MM.1S (cell line): ENCODE measurements around the gene PRKD3.

Experiments
- DNase-seq: peaks from one replicate; pipeline ENCODE4 v3.0.0-alpha.2; 2015
- H2AFZ ChIP-seq: fragments of 300-600 bp; sonication (generic); 2 replicates; pipeline ENCODE4 v1.6.0; 2016; ENCODE audit warnings: antibody characterized with exemption, low read length
- H3F3A ChIP-seq: fragments of 300-600 bp; sonication (generic); 2 replicates; pipeline ENCODE4 v1.6.1; 2016; ENCODE audit warnings: mild to moderate bottlenecking, antibody characterized with exemption, low read length, moderate library complexity, mixed read lengths; ENCODE audit not compliant: insufficient read depth
- H3K27ac ChIP-seq: fragments of 300-600 bp; sonication (generic); 2 replicates; pipeline ENCODE4 v1.5.1; 2016; ENCODE audit warnings: mild to moderate bottlenecking, low read length
- H3K27me3 ChIP-seq: fragments of 300-600 bp; sonication (generic); replicated peaks from 2 replicates; pipeline ENCODE4 v1.6.0; 2016; ENCODE audit warnings: low read length; ENCODE audit not compliant: insufficient read depth
- H3K36me3 ChIP-seq: fragments of 300-600 bp; sonication (generic); replicated peaks from 2 replicates; pipeline ENCODE4 v1.6.1; 2016; ENCODE audit warnings: mild to moderate bottlenecking, low read length, mixed read lengths; ENCODE audit not compliant: insufficient read depth
- H3K4me1 ChIP-seq: fragments of 300-600 bp; sonication (generic); 2 replicates; pipeline ENCODE4 v1.6.1; 2016; ENCODE audit warnings: low read length, mixed read lengths
- H3K4me2 ChIP-seq: fragments of 300-600 bp; sonication (generic); 2 replicates; pipeline ENCODE4 v1.6.0; 2016; ENCODE audit warnings: low read depth, low read length
- H3K4me3 ChIP-seq: fragments of 300-600 bp; sonication (generic); 2 replicates; pipeline ENCODE4 v1.5.1; 2016; ENCODE audit warnings: low read length, mixed read lengths
- H3K79me2 ChIP-seq: fragments of 300-600 bp; sonication (generic); 2 replicates; pipeline ENCODE4 v1.6.1; 2016; ENCODE audit warnings: mixed run types, low read length, mixed read lengths
- H3K9ac ChIP-seq: fragments of 300-600 bp; sonication (generic); 2 replicates; pipeline ENCODE4 v1.6.1; 2016; ENCODE audit warnings: low read length, mixed read lengths
- H3K9me2 ChIP-seq: fragments of 300-600 bp; sonication (generic); replicated peaks from 2 replicates; pipeline ENCODE4 v1.6.1; 2016; ENCODE audit warnings: mild to moderate bottlenecking, low read length, mixed read lengths; ENCODE audit not compliant: insufficient read depth
- H3K9me3 ChIP-seq: fragments of 300-600 bp; sonication (generic); replicated peaks from 2 replicates; pipeline ENCODE4 v1.6.1; 2016; ENCODE audit warnings: mild to moderate bottlenecking, low read length, mixed read lengths; ENCODE audit not compliant: insufficient read depth
- H4K20me1 ChIP-seq: fragments of 300-600 bp; sonication (generic); 2 replicates; pipeline ENCODE4 v1.6.1; 2016; ENCODE audit warnings: mild to moderate bottlenecking, low read length, moderate library complexity, mixed read lengths; ENCODE audit not compliant: insufficient read depth
- EZH2 ChIP-seq: fragments of 300-600 bp; sonication (generic); optimal IDR thresholded peaks from 2 replicates; pipeline ENCODE3; 2017; ENCODE audit warnings: low read depth, mild to moderate bottlenecking, antibody characterized with exemption, low read length, mixed read lengths
- EZH2phosphoT487 ChIP-seq: fragments of 300-600 bp; sonication (generic); IDR thresholded peaks from 2 replicates; pipeline ENCODE4 v1.6.1; 2018; ENCODE audit warnings: antibody characterized with exemption, low read length
- TF ChIP-seq, protein P1 (sequence below): fragments of 300-600 bp; sonication (generic); IDR thresholded peaks from 2 replicates; pipeline ENCODE4 v1.5.1; 2016; ENCODE audit warnings: antibody characterized with exemption, low read length, mixed read lengths

PRKD3 gene

DNA sequence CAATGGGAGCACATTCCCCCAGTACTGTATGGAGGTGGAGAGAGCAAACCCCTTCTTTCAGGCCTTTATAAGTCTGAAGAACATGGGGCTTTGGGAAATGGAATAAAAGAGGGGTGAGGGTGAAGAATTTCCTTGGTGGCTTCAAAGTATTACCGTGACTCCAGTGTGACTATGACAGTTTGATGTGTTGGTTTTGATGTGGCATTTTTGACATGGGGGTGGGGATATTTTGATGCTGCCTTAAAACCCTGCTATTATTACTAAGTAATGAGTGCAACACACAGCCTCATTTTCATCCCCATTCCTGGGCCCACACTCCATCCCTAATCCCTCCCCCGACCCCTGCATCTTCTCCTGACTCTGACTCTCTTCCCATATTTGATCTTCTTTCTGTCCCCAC is 43.4 kb upstream of the PRKD3 start:
- H3K36me3 ChIP-seq: peaks cover 9% of the 10 kb centered on the region; the same call in 1 of the 2 replicates
- H3K4me3 ChIP-seq: no peak overlapping the region
- H3K9ac ChIP-seq: no peak overlapping the region
- H3K4me2 ChIP-seq: no peak overlapping the region
- DNase-seq: no peak
- TF ChIP-seq EZH2 (no peak), EZH2phosphoT487 (no peak)
- TF ChIP-seq, protein P1, sequence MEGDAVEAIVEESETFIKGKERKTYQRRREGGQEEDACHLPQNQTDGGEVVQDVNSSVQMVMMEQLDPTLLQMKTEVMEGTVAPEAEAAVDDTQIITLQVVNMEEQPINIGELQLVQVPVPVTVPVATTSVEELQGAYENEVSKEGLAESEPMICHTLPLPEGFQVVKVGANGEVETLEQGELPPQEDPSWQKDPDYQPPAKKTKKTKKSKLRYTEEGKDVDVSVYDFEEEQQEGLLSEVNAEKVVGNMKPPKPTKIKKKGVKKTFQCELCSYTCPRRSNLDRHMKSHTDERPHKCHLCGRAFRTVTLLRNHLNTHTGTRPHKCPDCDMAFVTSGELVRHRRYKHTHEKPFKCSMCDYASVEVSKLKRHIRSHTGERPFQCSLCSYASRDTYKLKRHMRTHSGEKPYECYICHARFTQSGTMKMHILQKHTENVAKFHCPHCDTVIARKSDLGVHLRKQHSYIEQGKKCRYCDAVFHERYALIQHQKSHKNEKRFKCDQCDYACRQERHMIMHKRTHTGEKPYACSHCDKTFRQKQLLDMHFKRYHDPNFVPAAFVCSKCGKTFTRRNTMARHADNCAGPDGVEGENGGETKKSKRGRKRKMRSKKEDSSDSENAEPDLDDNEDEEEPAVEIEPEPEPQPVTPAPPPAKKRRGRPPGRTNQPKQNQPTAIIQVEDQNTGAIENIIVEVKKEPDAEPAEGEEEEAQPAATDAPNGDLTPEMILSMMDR: no peak
- no peak overlapping the region for H2AFZ ChIP-seq
- no peaks in the 10 kb centered on the region for H4K20me1 ChIP-seq
- no peak overlapping the region for H3K27ac ChIP-seq
- H3K9me2 ChIP-seq: no peaks in the 10 kb centered on the region
- no peaks in the 10 kb centered on the region for H3K27me3 ChIP-seq
- H3K4me1 ChIP-seq: peaks cover 59% of the 10 kb centered on the region
- no peaks in the 10 kb centered on the region for H3K9me3 ChIP-seq
- peaks cover 93% of the 10 kb centered on the region for H3K79me2 ChIP-seq
- H3F3A ChIP-seq: peaks cover 19% of the 10 kb centered on the region

DNA sequence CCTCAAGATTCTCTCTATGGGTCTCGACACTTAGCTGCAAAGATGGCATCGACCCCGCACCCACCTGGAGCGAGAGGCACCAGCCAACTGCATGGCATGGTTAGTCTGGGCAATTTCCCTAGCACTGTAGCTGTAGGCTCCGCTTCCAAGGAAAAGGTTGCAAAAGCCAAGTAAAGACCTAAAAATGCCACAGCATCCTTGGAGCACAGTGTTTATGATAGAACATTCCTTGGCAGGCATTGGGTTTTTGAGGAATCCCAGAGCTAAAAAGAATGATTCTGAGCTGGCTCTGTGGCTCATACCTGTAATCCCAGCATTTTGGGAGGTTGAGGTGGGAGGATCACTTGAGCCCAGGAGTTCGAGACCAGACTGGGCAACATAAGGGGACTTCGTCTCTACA is 42.7 kb upstream of the PRKD3 start:
- H3K79me2 ChIP-seq: peaks cover 93% of the 10 kb centered on the region
- H3K4me3 ChIP-seq: no peak overlapping the region
- TF ChIP-seq, protein P1: no peak
- TF ChIP-seq EZH2phosphoT487: no peak
- no peak for TF ChIP-seq EZH2
- H3K4me2 ChIP-seq: no peak overlapping the region
- H3K9ac ChIP-seq: no peak overlapping the region
- no peak overlapping the region for H2AFZ ChIP-seq
- no peaks in the 10 kb centered on the region for H3K9me3 ChIP-seq
- no peak overlapping the region for H3K27ac ChIP-seq
- peaks cover 9% of the 10 kb centered on the region; the same call in 1 of the 2 replicates for H3K36me3 ChIP-seq
- H3F3A ChIP-seq: peaks cover 19% of the 10 kb centered on the region
- no peaks in the 10 kb centered on the region for H4K20me1 ChIP-seq
- H3K4me1 ChIP-seq: peaks cover 52% of the 10 kb centered on the region
- no peaks in the 10 kb centered on the region for H3K9me2 ChIP-seq
- no peaks in the 10 kb centered on the region for H3K27me3 ChIP-seq
- DNase-seq: no peak

DNA sequence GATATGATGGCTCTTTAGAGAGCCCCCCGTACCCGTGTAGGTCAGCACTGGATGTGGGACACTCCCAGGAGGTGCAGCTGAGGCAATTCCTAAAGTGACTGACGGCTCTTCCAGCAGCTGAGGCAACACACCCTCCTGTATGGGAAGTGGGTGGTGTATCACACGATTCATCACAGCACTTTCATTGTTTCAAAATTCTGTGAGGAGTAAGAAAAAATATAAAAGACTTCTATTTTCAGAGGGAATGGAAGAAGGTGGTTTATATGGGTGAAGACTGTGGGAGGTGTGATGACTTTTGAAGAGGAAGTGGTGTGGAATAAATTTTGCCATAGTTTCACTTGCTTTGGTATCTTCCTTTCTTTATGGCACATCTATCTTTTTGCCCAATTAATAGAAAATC is 42.1 kb upstream of the PRKD3 start:
- Histone ChIP-seq H2AFZ (no peak overlapping the region), H3K4me1 (peaks cover 48% of the 10 kb centered on the region), H3K9me2 (no peaks in the 10 kb centered on the region), H3K27me3 (no peaks in the 10 kb centered on the region), H3K9ac (no peak overlapping the region), H3K27ac (no peak overlapping the region), H4K20me1 (no peaks in the 10 kb centered on the region), H3F3A (peaks cover 14% of the 10 kb centered on the region), H3K4me3 (no peak overlapping the region), H3K4me2 (peak overlapping the region; percentile 27; the same call in 1 of the 2 replicates), H3K9me3 (no peaks in the 10 kb centered on the region), H3K79me2 (peaks cover 93% of the 10 kb centered on the region), H3K36me3 (peaks cover 9% of the 10 kb centered on the region; the same call in 1 of the 2 replicates)
- no peak for TF ChIP-seq EZH2phosphoT487
- no peak for TF ChIP-seq EZH2
- no peak for DNase-seq

DNA sequence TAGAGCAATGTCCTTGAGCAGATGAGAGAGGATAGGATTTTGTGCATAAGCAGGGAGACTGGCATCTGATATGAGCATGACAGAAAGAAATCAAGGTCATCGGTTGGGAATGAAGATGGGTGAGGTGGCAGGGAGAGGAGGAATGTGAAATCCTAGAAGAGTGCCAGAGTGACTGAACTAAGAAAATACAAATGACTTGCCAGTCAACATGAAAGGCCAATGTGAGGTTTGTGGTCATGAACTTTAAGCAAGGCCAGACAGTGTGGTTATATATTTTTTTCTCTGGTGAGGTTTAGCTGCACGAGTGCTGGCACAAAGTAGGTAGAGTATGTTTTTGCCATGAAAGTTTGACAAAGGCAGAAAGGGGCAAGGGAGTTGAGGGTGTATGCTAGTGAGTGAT is 41.0 kb upstream of the PRKD3 start:
- no peaks in the 10 kb centered on the region for H3K9me3 ChIP-seq
- H3K4me1 ChIP-seq: peaks cover 50% of the 10 kb centered on the region
- H3K36me3 ChIP-seq: peaks cover 20% of the 10 kb centered on the region
- TF ChIP-seq EZH2phosphoT487 (no peak), EZH2 (no peak)
- TF ChIP-seq, protein P1: no peak
- peaks cover 9% of the 10 kb centered on the region for H3F3A ChIP-seq
- no peak overlapping the region for H3K4me3 ChIP-seq
- H4K20me1 ChIP-seq: no peaks in the 10 kb centered on the region
- peak; percentile 73 for DNase-seq
- no peak overlapping the region for H2AFZ ChIP-seq
- peaks cover 93% of the 10 kb centered on the region for H3K79me2 ChIP-seq
- H3K9me2 ChIP-seq: no peaks in the 10 kb centered on the region
- peak overlapping the region; percentile 3; the same call in 1 of the 2 replicates for H3K27ac ChIP-seq
- peak overlapping the region; percentile 27; the same call in 1 of the 2 replicates for H3K4me2 ChIP-seq
- no peaks in the 10 kb centered on the region for H3K27me3 ChIP-seq
- no peak overlapping the region for H3K9ac ChIP-seq
